GM19438 (cell line): Measurements from ENCODE around the gene TMEM253.

Source experiments
- ATAC-seq: cut with Tn5 transposase; IDR thresholded peaks from one replicate; pipeline ENCODE4 v1.9.1; 2021; ENCODE audit warnings: low read depth; ENCODE audit not compliant: unreplicated experiment

TMEM253 gene

DNA sequence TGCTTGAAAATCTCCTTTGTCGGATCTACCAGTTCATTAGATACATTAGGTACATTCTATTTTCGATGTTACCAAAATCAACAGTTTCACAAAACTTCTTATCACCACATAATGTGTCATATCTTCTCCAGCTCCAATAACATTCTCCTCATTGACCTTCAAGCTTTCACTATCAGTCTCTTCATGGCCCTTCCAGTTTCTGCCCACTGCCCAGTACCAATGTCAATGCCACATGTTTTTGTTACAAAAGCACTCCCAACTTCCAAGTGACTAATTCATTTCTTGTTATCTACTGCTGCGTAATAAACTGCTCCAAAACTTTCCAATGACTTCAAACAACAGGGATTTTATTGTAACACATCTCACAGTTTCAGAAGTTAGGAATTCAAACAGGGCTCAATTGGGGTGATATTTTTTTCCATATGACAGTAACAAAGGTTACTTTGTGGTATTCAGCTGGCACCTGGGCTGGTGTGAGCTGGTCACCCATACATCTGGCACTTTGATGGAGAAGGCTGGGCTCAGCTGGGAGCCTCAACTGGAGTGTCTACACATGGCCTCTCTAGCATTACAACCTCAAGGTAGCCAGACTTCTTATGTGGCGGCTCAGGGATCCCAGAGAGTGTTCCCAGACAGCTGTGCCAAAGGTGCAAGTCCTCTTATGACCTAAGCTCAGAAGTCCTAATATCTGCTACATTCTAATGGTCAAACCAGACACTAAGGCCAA is 48.9 kb downstream of the TMEM253 start:
- no peak for ATAC-seq
